Lower lobe of right lung (tissue), 2 donors: ENCODE results near the gene ACTR3. TPM values are rescaled to one million over a fixed set of nuclear protein-coding genes. Genes with fewer than 3 reads are reported as not detected.

Source experiments
- ATAC-seq, 2 donors: fragments of 200-7000 bp; cut with Tn5 transposase; one replicate each; pipeline ENCODE4 v1.9.1; 2020 to 2022; ENCODE audit warnings: mild to moderate bottlenecking in 2 of 2, moderate library complexity in 2 of 2
- DNase-seq: peaks from one replicate; pipeline ENCODE4 v3.0.0-alpha.2; 2020
- H3K27ac ChIP-seq: fragments of 200-600 bp; one replicate; pipeline ENCODE4 v1.8.0; 2022
- H3K27me3 ChIP-seq: fragments of 200-600 bp; one replicate; pipeline ENCODE4 v1.8.0; 2022; ENCODE audit warnings: low read depth
- H3K36me3 ChIP-seq: fragments of 200-600 bp; one replicate; pipeline ENCODE4 v1.8.0; 2022; ENCODE audit warnings: mild to moderate bottlenecking
- H3K4me1 ChIP-seq: fragments of 200-600 bp; one replicate; pipeline ENCODE4 v1.8.0; 2022
- H3K4me3 ChIP-seq: fragments of 200-600 bp; one replicate; pipeline ENCODE4 v1.8.0; 2022; ENCODE audit warnings: mild to moderate bottlenecking
- H3K9me3 ChIP-seq: fragments of 200-600 bp; one replicate; pipeline ENCODE4 v1.8.0; 2022
- CTCF ChIP-seq: fragments of 200-600 bp; IDR thresholded peaks from one replicate; pipeline ENCODE4 v1.8.0; 2022; ENCODE audit warnings: antibody characterized with exemption, mild to moderate bottlenecking
- intact Hi-C: fragments of 100-400 bp; cut with DNase I; formaldehyde crosslinking; loops from one replicate; pipeline ENCODE4 v1.11.0; 2022
- total RNA-seq: library from RNA; stranded (reverse); fragmentation: NEBNext Ultra II Directional; extraction: Animal tissue kit (Norgen Biotek cat#: 25700); gene quantifications from one replicate; pipeline ENCODE4 v1.2.1, GENCODE V29; 2021
- donor health status: DM: no; HTN: yes; CAD: no; lungs with severe emphysema.

Gene ACTR3
- total RNA-seq, 1 donor from 2014 or later = 269 TPM

DNA sequence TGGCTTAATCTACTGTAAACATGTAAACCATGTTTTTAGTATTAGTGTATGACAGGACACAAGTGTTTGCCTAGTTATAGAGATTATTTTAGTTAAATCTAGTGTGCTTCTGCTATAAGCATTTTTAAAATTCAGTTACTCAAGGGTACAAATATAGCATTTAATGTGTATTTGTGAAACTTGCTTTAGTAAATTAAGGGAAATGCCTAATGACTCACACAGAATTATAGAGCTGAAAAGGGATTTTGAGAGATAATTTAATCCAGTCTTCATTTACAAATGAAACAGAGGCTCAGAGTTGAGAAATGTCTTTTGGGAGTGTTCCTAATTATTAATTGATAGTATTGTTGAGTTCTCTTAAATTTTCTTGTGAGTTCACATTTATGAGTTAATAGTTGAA is 8.2 kb downstream of the ACTR3 start:
- peaks cover 96% of the 10 kb centered on the region for H3K4me1 ChIP-seq

DNA sequence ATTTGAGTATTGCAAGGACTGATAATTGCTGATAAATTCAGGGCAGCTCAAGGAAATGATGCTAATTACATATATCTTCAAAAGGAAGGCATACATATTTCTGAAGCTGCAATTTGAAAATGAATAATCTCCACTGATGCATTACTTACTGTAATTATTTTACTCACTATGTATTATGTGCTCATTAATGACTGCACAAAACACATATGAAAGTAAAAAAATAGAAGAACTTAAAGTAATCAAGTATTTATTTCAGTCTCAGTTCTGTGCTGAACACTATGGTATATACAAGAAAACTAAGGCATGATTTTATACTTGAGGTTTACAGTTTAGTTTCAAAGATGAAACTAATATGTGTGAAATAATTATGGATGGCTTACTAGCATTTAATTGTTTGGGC is 9.3 kb downstream of the ACTR3 start:
- H3K27me3 ChIP-seq = no peaks in the 10 kb centered on the region
- H3K36me3 ChIP-seq = no peaks in the 10 kb centered on the region
- DNase-seq = no peak
- ATAC-seq = no peak
- H3K4me3 ChIP-seq = no peak overlapping the region
- no peak for TF ChIP-seq CTCF
- peaks cover 95% of the 10 kb centered on the region for H3K4me1 ChIP-seq
- H3K9me3 ChIP-seq = no peaks in the 10 kb centered on the region
- no peak overlapping the region for H3K27ac ChIP-seq
- intact Hi-C loops = no loop called here

More for the DNA sequence above, 8.2 kb downstream of the ACTR3 start:
- Histone ChIP-seq H3K27ac (no peak overlapping the region), H3K9me3 (no peaks in the 10 kb centered on the region), H3K4me3 (no peak overlapping the region), H3K27me3 (no peaks in the 10 kb centered on the region), H3K36me3 (no peaks in the 10 kb centered on the region)
- no peak for ATAC-seq
- no peak for TF ChIP-seq CTCF
- intact Hi-C loops = no loop called here
- no peak for DNase-seq

GRCh38 chr2:113901943-113902342 is 12.1 kb downstream of the ACTR3 start:
- no peak for TF ChIP-seq CTCF
- no peaks in the 10 kb centered on the region for H3K27me3 ChIP-seq
- no peak overlapping the region for H3K27ac ChIP-seq
- no peak for DNase-seq
- ATAC-seq = no peak
- no peaks in the 10 kb centered on the region for H3K36me3 ChIP-seq
- H3K4me1 ChIP-seq = peaks cover 88% of the 10 kb centered on the region
- no peak overlapping the region for H3K4me3 ChIP-seq
- intact Hi-C loops = no loop called here
- H3K9me3 ChIP-seq = no peaks in the 10 kb centered on the region

DNA sequence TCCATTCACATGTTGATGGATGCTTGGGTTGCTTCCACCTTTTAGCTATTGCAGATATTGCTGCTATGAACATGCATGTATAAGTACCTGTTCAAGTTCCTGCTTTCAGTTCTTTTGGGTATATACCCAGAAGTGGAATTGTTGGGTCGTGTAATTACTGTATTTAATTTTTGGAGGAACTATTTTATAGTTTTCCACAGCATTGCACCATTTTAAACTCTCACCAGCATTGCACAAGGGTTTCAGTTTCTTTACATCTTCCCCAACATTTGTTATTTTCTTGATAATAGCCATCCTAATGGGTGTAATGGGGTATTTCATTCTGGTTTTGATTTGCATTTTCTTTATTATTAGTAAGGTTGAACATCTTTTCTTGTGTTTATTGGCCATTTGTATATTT is 16.0 kb downstream of the ACTR3 start:
- intact Hi-C loops = no loop called here
- ATAC-seq (no peak), DNase-seq (no peak)
- H3K9me3 ChIP-seq = no peaks in the 10 kb centered on the region
- peaks cover 78% of the 10 kb centered on the region for H3K4me1 ChIP-seq
- no peaks in the 10 kb centered on the region for H3K36me3 ChIP-seq
- no peak overlapping the region for H3K27ac ChIP-seq
- no peak for TF ChIP-seq CTCF
- no peaks in the 10 kb centered on the region for H3K27me3 ChIP-seq
- no peak overlapping the region for H3K4me3 ChIP-seq

- TF ChIP-seq CTCF = no peak
- no peak for ATAC-seq
- Histone ChIP-seq H3K4me3 (no peak overlapping the region), H3K9me3 (no peaks in the 10 kb centered on the region), H3K4me1 (peaks cover 75% of the 10 kb centered on the region), H3K36me3 (no peaks in the 10 kb centered on the region), H3K27ac (no peak overlapping the region), H3K27me3 (no peaks in the 10 kb centered on the region)
- intact Hi-C loops = no loop called here
- no peak for DNase-seq
Observed at GRCh38 chr2:113906647-113907046, 16.8 kb downstream of the ACTR3 start.

- Histone ChIP-seq H3K27ac (no peak overlapping the region), H3K36me3 (no peaks in the 10 kb centered on the region), H3K27me3 (no peaks in the 10 kb centered on the region), H3K4me1 (peaks cover 74% of the 10 kb centered on the region), H3K9me3 (no peaks in the 10 kb centered on the region), H3K4me3 (no peak overlapping the region)
- intact Hi-C loops = no loop called here
- DNase-seq (no peak), ATAC-seq (no peak)
- no peak for TF ChIP-seq CTCF
Observed at GRCh38 chr2:113907297-113907696, 17.4 kb downstream of the ACTR3 start.
